GM10248 (cell line): ENCODE measurements around the gene ALOX12B.
"Not testable (repeated sequence)": the region's sequence is repeated elsewhere in the genome, so short reads cannot be mapped to it uniquely, and the experiment has no call there.

ENCODE experiments used
- CTCF ChIA-PET: fragments of 300-600 bp; sonication (Branson Sonifier 250); formaldehyde crosslinking; extraction: SDS; loops from one replicate; lab custom pipeline; 2021; ENCODE audit warnings: antibody characterized with exemption; lab: Yijun Ruan, JAX
- POLR2A ChIA-PET: fragments of 350-650 bp; sonication (Branson Sonifier 250); formaldehyde crosslinking; extraction: SDS; loops from one replicate; lab custom pipeline; 2020; ENCODE audit warnings: antibody characterized with exemption; lab: Yijun Ruan, JAX
- DNase-seq: peaks from one replicate; pipeline ENCODE4 v3.0.0; 2012; ENCODE audit errors: extremely low spot score
- TF ChIP-seq, protein P1 (sequence below): IDR thresholded peaks from 2 replicates; pipeline ENCODE4 v1.5.1; 2012; ENCODE audit warnings: mild to moderate bottlenecking, low read depth; ENCODE audit errors: extremely low read depth, missing control alignments, control extremely low read depth

Gene ALOX12B

GRCh38 chr17:8025176-8025911 is 62.2 kb downstream of the ALOX12B start:
- POLR2A ChIA-PET = no interaction called here
- TF ChIP-seq, protein P1, sequence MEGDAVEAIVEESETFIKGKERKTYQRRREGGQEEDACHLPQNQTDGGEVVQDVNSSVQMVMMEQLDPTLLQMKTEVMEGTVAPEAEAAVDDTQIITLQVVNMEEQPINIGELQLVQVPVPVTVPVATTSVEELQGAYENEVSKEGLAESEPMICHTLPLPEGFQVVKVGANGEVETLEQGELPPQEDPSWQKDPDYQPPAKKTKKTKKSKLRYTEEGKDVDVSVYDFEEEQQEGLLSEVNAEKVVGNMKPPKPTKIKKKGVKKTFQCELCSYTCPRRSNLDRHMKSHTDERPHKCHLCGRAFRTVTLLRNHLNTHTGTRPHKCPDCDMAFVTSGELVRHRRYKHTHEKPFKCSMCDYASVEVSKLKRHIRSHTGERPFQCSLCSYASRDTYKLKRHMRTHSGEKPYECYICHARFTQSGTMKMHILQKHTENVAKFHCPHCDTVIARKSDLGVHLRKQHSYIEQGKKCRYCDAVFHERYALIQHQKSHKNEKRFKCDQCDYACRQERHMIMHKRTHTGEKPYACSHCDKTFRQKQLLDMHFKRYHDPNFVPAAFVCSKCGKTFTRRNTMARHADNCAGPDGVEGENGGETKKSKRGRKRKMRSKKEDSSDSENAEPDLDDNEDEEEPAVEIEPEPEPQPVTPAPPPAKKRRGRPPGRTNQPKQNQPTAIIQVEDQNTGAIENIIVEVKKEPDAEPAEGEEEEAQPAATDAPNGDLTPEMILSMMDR = no peak
- CTCF ChIA-PET = interaction anchor here (1.0 to 1.9 kb wide), 3 partner anchors 16 to 114 kb away, joined by 3 to 8 read pairs (median 4); no protein-coding TSS in a partner anchor
- DNase-seq = no peak

- CTCF ChIA-PET = interaction anchor here (0.6 to 1.9 kb wide), 2 partner anchors 17 to 36 kb away, joined by 3 to 8 read pairs; no protein-coding TSS in a partner anchor
- POLR2A ChIA-PET = not testable (repeated sequence)
Observed at GRCh38 chr17:8024161-8024560, 63.4 kb downstream of the ALOX12B start.

More at GRCh38 chr17:8024161-8024560, 63.4 kb downstream of the ALOX12B start:
- not testable (repeated sequence) for DNase-seq
